Lower leg skin (tissue), 4 donors: ENCODE data around the gene TLE2. TPM values are rescaled to one million over a fixed set of nuclear protein-coding genes. Genes with fewer than 3 reads are reported as not detected.

Experiments used
- DNase-seq, 2 donors: peaks; one replicate each; pipeline ENCODE4 v3.0.0-alpha.2; 2019; ENCODE audit warnings: low spot score in 2 of 2
- H3K4me3 ChIP-seq: fragments of 200-600 bp; sonication (generic); 2 replicates; pipeline ENCODE4 v1.5.1; 2017; ENCODE audit warnings: mild to moderate bottlenecking, low read depth; ENCODE audit not compliant: poor library complexity, severe bottlenecking
- POLR2A ChIP-seq, 2 donors: fragments of 450-650 bp; IDR thresholded peaks; one replicate each; pipeline ENCODE4 v1.6.1; 2016 to 2017; ENCODE audit warnings: antibody characterized with exemption in 2 of 2, mild to moderate bottlenecking in 1 of 2, moderate library complexity in 1 of 2
- WGBS, 2 donors: methylation state at CpG; one replicate each; pipeline ENCODE4 v1.1.5; 2018; 5-methylcytosine and 5-hydroxymethylcytosine counted together
- intact Hi-C: fragments of 100-400 bp; cut with DNase I; formaldehyde crosslinking; loops from one replicate; pipeline ENCODE4 v1.15.0; 2023; ENCODE audit warnings: low total_unique reads
- total RNA-seq, 4 donors: library from RNA; depleted of rRNA; stranded (reverse); fragments of >200 nt; gene quantifications; one replicate each; pipeline ENCODE4 v1.1.0, GENCODE V29; 2016
- TF ChIP-seq, protein P1 (sequence below), 3 donors: fragments of 450-650 bp; IDR thresholded peaks; one replicate each; pipeline ENCODE4 v1.5.1; 2016; ENCODE audit warnings: antibody characterized with exemption in 3 of 3, mild to moderate bottlenecking in 3 of 3, moderate library complexity in 2 of 3

TLE2 gene
- total RNA-seq, 4 donors from 2014 or later, result 25.3 to 40.1 (median 33.5) TPM

GRCh38 chr19:2978166-2978767, 50.8 kb downstream of the TLE2 start:
- no peak overlapping the region for H3K4me3 ChIP-seq
- TF ChIP-seq POLR2A (IDR thresholded peaks at IDR 0.05), result no peak
- TF ChIP-seq, protein P1, sequence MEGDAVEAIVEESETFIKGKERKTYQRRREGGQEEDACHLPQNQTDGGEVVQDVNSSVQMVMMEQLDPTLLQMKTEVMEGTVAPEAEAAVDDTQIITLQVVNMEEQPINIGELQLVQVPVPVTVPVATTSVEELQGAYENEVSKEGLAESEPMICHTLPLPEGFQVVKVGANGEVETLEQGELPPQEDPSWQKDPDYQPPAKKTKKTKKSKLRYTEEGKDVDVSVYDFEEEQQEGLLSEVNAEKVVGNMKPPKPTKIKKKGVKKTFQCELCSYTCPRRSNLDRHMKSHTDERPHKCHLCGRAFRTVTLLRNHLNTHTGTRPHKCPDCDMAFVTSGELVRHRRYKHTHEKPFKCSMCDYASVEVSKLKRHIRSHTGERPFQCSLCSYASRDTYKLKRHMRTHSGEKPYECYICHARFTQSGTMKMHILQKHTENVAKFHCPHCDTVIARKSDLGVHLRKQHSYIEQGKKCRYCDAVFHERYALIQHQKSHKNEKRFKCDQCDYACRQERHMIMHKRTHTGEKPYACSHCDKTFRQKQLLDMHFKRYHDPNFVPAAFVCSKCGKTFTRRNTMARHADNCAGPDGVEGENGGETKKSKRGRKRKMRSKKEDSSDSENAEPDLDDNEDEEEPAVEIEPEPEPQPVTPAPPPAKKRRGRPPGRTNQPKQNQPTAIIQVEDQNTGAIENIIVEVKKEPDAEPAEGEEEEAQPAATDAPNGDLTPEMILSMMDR (IDR thresholded peaks at IDR 0.05), result no peak
- 71 to 75% methylated on average over 11 of the region's 11 CpGs for WGBS, 2 donors
- intact Hi-C loops, result no loop called here
- DNase-seq, result no peak

- intact Hi-C loops, result no loop called here
- DNase-seq, result no peak
- 49 to 52% methylated on average over 10 of the region's 10 CpGs for WGBS, 2 donors
- TF ChIP-seq, protein P1 (IDR thresholded peaks at IDR 0.05), result no peak
- no peak for TF ChIP-seq POLR2A (IDR thresholded peaks at IDR 0.05)
- no peak overlapping the region for H3K4me3 ChIP-seq
These were observed 51.3 kb downstream of the TLE2 start for GRCh38 chr19:2977746-2978138.

DNA sequence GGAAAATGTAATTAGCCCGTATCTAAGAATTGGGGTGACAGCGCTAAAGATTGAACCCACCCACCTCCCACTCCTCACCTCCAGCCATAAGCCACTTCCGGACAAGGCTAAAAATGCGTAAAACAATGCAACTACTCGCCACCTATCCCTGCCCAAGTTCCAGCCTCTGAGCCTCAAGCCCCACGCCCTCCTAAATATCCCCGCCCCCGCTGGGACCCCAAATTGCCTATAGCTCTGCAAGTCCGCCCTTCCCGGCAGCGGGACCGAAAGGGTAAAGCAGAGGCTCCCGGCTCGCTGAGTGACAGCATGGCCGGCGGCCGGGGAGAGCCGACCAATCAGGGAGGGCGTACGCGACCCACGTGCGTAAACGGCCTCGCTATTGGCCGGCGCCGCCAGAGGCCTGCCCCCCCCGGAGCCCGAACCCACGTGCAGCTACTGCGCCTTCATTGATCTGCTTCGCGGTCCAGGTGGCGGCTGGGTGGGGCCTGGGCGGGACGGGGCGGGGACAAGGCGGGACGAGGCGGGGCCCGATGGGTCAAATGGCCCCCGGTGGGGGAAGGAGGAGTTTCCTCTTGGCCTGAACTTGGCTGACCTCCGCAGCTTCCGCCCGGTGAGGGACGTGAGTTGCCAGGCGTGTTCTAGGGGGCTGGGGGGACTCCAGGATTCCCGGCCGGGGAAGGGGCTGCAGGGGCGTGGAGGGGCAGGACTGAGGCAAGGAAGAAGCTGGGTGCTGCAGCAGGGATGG, 51.9 kb downstream of the TLE2 start, which contains the start of gene TLE6:
Gene TLE6 (plus strand): TSS at position 564 of the 745 bp plus-strand sequence. CDS start 670 bp downstream, outside the sequence.
- 1% methylated on average over 27 to 47 of the region's 51 CpGs for WGBS, 2 donors
- DNase-seq, result peak; percentile 94 to 99
- no peak for TF ChIP-seq POLR2A (IDR thresholded peaks at IDR 0.05)
- TF ChIP-seq, protein P1 (IDR thresholded peaks at IDR 0.05), result no peak
- no peak within 1 kb of the TSS for H3K4me3 ChIP-seq
- intact Hi-C loops, result no loop called here

DNA sequence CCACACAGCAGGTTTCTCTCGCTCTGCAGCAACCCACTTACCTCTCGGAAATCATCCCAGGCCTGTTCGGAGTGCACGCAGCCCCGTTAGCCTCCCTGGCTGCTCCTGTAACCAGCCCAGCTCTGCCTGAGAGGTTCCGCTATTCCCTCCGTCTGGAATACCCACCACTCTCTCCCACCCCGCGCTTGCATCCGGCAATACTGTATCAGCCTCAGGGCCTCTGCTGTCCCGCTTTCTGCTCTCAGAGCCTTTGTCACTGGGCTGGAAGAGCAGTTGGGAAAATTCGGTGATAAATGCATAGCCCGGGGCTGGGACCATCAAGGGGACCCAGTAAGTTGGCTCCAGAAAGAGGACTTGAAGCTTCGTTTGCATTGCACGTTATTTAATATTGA, 52.5 kb downstream of the TLE2 start:
- no peak for TF ChIP-seq POLR2A (IDR thresholded peaks at IDR 0.05)
- TF ChIP-seq, protein P1 (IDR thresholded peaks at IDR 0.05), result no peak
- 8% methylated on average over 15 of the region's 15 CpGs for WGBS, 2 donors
- intact Hi-C loops, result no loop called here
- no peak overlapping the region for H3K4me3 ChIP-seq
- no peak for DNase-seq

DNA sequence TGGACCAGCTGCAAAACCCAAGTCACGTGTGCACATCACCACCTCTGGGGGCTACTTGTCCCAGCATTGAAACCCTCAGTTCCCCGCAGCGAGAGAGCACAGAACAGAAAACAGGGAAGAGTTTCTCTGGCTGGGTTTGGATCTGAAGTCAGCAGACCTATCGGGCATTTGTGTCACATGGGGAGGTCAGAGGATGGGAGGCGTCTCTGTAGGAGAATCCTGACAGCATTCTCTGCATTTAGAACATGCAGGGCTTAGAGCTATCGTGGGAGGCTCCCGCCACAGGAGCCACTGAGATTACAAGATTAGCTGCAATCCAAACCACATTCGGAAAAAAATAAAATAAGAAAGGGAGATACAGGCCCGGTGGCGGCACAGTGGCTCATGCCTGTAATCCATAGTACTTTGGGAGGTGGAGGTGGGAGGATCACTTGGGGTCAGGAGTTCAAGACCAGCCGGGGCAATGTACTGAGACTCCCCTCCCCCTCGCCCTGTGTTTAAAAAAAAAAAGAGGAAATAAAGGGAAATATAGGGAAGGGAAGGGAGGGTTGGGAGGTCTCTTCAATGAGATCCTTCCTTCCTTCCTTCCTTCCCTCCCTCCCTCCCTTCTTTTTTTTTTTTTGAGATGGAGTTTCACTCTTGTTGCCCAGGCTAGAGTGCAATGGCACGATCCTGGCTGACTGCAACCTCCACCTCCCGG, 54.6 kb downstream of the TLE2 start:
- peak; percentile 75 to 91 for DNase-seq
- WGBS, 2 donors, result 21 to 25% methylated on average over 14 of the region's 14 CpGs
- TF ChIP-seq, protein P1 (IDR thresholded peaks at IDR 0.05), result no peak
- no peak for TF ChIP-seq POLR2A (IDR thresholded peaks at IDR 0.05)
- no peak overlapping the region for H3K4me3 ChIP-seq
- intact Hi-C loops, result no loop called here
